ENCODE measurements around the gene BOC.
A peak's percentile ranks its signal among the peaks of the same experiment; 100 is the strongest.

Gene BOC

GRCh38 chr3:113287803-113288648 lies 76.7 kb downstream of the BOC start:
- Histone ChIP-seq H3K4me2 (ENCODE audit: low read length) (no peak overlapping the region), H3K27me3 (ENCODE audit: control insufficient read depth, insufficient read depth, low read length) (no peaks in the 10 kb centered on the region), H3K9ac (no peak overlapping the region), H3K27ac (no peak overlapping the region), H3K36me3 (ENCODE audit: control insufficient read depth, insufficient read depth, low read length) (no peaks in the 10 kb centered on the region), H2AFZ (no peak overlapping the region), H3K79me2 (no peaks in the 10 kb centered on the region), H3K9me3 (ENCODE audit: control insufficient read depth, low read length) (no peaks in the 10 kb centered on the region), H3K4me3 (ENCODE audit: low read depth, low read length) (no peak overlapping the region), H3K4me1 (no peaks in the 10 kb centered on the region)
- TF ChIP-seq CTCF (IDR thresholded peaks at IDR 0.05) = peak; percentile 99

- no peaks in the 10 kb centered on the region for H3K36me3 ChIP-seq (ENCODE audit: control insufficient read depth, insufficient read depth, low read length)
- H3K79me2 ChIP-seq = no peaks in the 10 kb centered on the region
- H3K27ac ChIP-seq = no peak overlapping the region
- H3K9me3 ChIP-seq (ENCODE audit: control insufficient read depth, low read length) = no peaks in the 10 kb centered on the region
- no peak overlapping the region for H3K9ac ChIP-seq
- no peak overlapping the region for H3K4me2 ChIP-seq (ENCODE audit: low read length)
- H2AFZ ChIP-seq = no peak overlapping the region
- TF ChIP-seq CTCF (IDR thresholded peaks at IDR 0.05) = no peak
- no peaks in the 10 kb centered on the region for H3K27me3 ChIP-seq (ENCODE audit: control insufficient read depth, insufficient read depth, low read length)
- no peak overlapping the region for H3K4me3 ChIP-seq (ENCODE audit: low read depth, low read length)
- H3K4me1 ChIP-seq = no peaks in the 10 kb centered on the region
Observed at GRCh38 chr3:113288881-113289280, 77.5 kb downstream of the BOC start.

- Histone ChIP-seq H3K27me3 (ENCODE audit: control insufficient read depth, insufficient read depth, low read length) (no peaks in the 10 kb centered on the region), H3K79me2 (no peaks in the 10 kb centered on the region), H3K4me3 (ENCODE audit: low read depth, low read length) (no peak overlapping the region), H3K9me3 (ENCODE audit: control insufficient read depth, low read length) (no peaks in the 10 kb centered on the region), H3K4me2 (ENCODE audit: low read length) (no peak overlapping the region), H2AFZ (no peak overlapping the region), H3K9ac (no peak overlapping the region), H3K4me1 (no peaks in the 10 kb centered on the region), H3K36me3 (ENCODE audit: control insufficient read depth, insufficient read depth, low read length) (no peaks in the 10 kb centered on the region), H3K27ac (no peak overlapping the region)
- no peak for TF ChIP-seq CTCF (IDR thresholded peaks at IDR 0.05)
Observed at GRCh38 chr3:113291572-113291971, 80.2 kb downstream of the BOC start.

GRCh38 chr3:113292933-113293332 lies 81.6 kb downstream of the BOC start:
- Histone ChIP-seq H3K9ac (no peak overlapping the region), H3K4me1 (no peaks in the 10 kb centered on the region), H3K36me3 (ENCODE audit: control insufficient read depth, insufficient read depth, low read length) (no peaks in the 10 kb centered on the region), H3K4me2 (ENCODE audit: low read length) (no peak overlapping the region), H3K79me2 (no peaks in the 10 kb centered on the region), H3K27me3 (ENCODE audit: control insufficient read depth, insufficient read depth, low read length) (no peaks in the 10 kb centered on the region), H3K4me3 (ENCODE audit: low read depth, low read length) (no peak overlapping the region), H2AFZ (no peak overlapping the region), H3K9me3 (ENCODE audit: control insufficient read depth, low read length) (no peaks in the 10 kb centered on the region), H3K27ac (no peak overlapping the region)
- no peak for TF ChIP-seq CTCF (IDR thresholded peaks at IDR 0.05)

- Histone ChIP-seq H3K4me3 (ENCODE audit: low read depth, low read length) (no peak overlapping the region), H3K9ac (no peak overlapping the region), H3K27ac (no peak overlapping the region), H3K27me3 (ENCODE audit: control insufficient read depth, insufficient read depth, low read length) (no peaks in the 10 kb centered on the region), H3K79me2 (no peaks in the 10 kb centered on the region), H3K36me3 (ENCODE audit: control insufficient read depth, insufficient read depth, low read length) (no peaks in the 10 kb centered on the region), H3K4me2 (ENCODE audit: low read length) (no peak overlapping the region), H3K4me1 (no peaks in the 10 kb centered on the region), H3K9me3 (ENCODE audit: control insufficient read depth, low read length) (no peaks in the 10 kb centered on the region), H2AFZ (no peak overlapping the region)
- TF ChIP-seq CTCF (IDR thresholded peaks at IDR 0.05) = no peak
Observed at GRCh38 chr3:113293348-113293747, 82.0 kb downstream of the BOC start.
